Ovary (tissue), 9 donors: ENCODE data around the gene PHC2. TPM values are rescaled to one million over a fixed set of nuclear protein-coding genes. Genes with fewer than 3 reads are reported as not detected.

Experiments used
- DNase-seq, 5 donors: peaks; one replicate each; pipeline ENCODE4 v3.0.0-alpha.2; 2019 to 2020
- H3K27ac ChIP-seq, 2 donors: fragments of 200-600 bp; one replicate each; pipeline versions ENCODE4 v1.5.1 to v1.8.0; 2019 to 2022
- H3K27me3 ChIP-seq: fragments of 200-600 bp; one replicate; pipeline ENCODE4 v1.8.0; 2022
- H3K36me3 ChIP-seq: fragments of 200-600 bp; sonication (generic); one replicate; pipeline ENCODE4 v1.5.1; 2019
- H3K4me1 ChIP-seq: one replicate; pipeline ENCODE4 v1.8.1; 2013; ENCODE audit warnings: mild to moderate bottlenecking, moderate library complexity; ENCODE audit not compliant: insufficient read depth
- H3K4me3 ChIP-seq: fragments of 200-600 bp; sonication (generic); one replicate; pipeline ENCODE4 v1.5.1; 2017
- H3K9me3 ChIP-seq, 2 donors: fragments of 200-600 bp in 1 of 2; sonication (generic) in 1 of 2; one replicate each; pipeline versions ENCODE4 v1.5.1 to v1.8.1; 2013 to 2019; ENCODE audit warnings: mild to moderate bottlenecking in 1 of 2, moderate library complexity in 1 of 2
- EP300 ChIP-seq: sonication (generic); formaldehyde crosslinking; IDR thresholded peaks from one replicate; pipeline ENCODE4 v1.6.1; 2017; ENCODE audit warnings: antibody characterized with exemption
- POLR2A ChIP-seq: fragments of 450-650 bp; IDR thresholded peaks from one replicate; pipeline ENCODE4 v1.6.1; 2017; ENCODE audit warnings: antibody characterized with exemption, mild to moderate bottlenecking, moderate library complexity
- WGBS, 3 donors: extraction: QIAGEN DNeasy Blood & Tissue Kit in 1 of 3; methylation state at CpG; one replicate each; pipeline versions ENCODE4 v1.1.5 to v1.1.7; 2013 to 2017; 5-methylcytosine and 5-hydroxymethylcytosine counted together
- intact Hi-C, 4 donors: fragments of 100-400 bp; cut with DNase I; formaldehyde crosslinking; loops; one replicate each; pipeline versions ENCODE4 v1.11.0 to v1.15.1; 2022 to 2023
- polyA plus RNA-seq, 2 donors: library from polyadenylated mRNA; stranded (reverse); fragments of 200-250 nt in 1 of 2; fragments of 350-450 nt in 1 of 2; fragmentation: Illumina TruSeq in 1 of 2; extraction: RNeasy Lipid Tissue Mini Kit (QIAGEN cat#74804) in 1 of 2; gene quantifications; one replicate each; pipeline ENCODE4 v1.2.3, GENCODE V29; 2013 to 2014
- total RNA-seq, 7 donors: library from RNA; depleted of rRNA in 2 of 7; stranded (reverse); fragments of >200 nt in 2 of 7; fragmentation: NEBNext Ultra II Directional in 3 of 7; extraction: Animal tissue kit (Norgen Biotek cat#: 25700) in 3 of 7; gene quantifications; one replicate each; pipeline versions ENCODE4 v1.1.0 to v1.2.4, GENCODE V29; 2016 to 2023
- TF ChIP-seq, protein P1 (sequence below), 3 donors: fragments of 450-650 bp in 2 of 3; fragments of 200-600 bp in 1 of 3; IDR thresholded peaks; one replicate each; pipeline versions ENCODE4 v1.5.1 to v1.8.0; 2016 to 2022; ENCODE audit warnings: antibody characterized with exemption in 3 of 3, mild to moderate bottlenecking in 1 of 3
- donor health status: DM: no; HTN: no; CAD: no; lungs with moderate emphysema.
- donor health status: DM: no; HTN: no; CAD: no.
- donor health status: Bipolar disorder and iron deficiency.
- donor health status: DM: yes; HTN: yes; CAD: no.
- donor health status: DM: no; HTN: no; CAD: no.
- donor health status: DM: yes; HTN: yes; CAD: no.

The PHC2 gene
- total and polyA plus RNA-seq, 9 donors: 52.3 to 101 (median 85.5) TPM

DNA sequence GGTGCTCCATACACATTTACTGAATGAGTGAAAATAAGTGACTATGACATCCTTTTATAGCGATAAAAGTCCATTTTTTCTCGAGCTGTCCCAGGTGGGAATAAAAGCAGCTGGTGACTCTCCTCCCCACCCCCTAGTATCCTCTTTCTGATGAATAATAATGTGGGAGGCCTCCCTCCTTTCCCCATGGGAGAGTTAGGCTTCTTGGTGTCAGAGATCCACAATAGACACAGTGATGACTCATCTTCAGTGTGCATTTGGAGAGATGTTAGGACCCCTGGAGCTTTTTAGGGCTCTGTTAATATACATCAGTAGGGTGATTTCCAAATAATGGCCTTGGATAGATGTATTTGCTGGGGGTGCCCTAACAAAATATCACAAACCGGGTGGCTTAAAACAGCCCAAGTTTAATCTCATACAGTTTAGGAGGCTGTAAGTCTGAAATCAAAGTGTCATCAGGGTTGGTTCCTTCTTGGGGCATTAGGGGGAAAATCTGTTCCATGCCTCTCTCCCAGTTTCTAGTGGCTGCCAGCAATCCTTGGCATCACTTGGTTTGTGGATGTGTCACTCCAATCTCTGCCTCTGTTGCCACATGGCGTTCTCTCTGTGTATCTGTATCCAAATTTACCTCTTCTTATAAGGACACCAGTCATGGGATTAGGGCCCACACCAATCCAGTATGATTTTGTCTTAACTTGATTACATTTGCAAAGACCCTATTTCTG, 4.4 kb upstream of the PHC2 start:
- Histone ChIP-seq H3K4me1 (peaks cover 8% of the 10 kb centered on the region), H3K4me3 (no peak overlapping the region), H3K9me3 (no peaks in the 10 kb centered on the region), H3K27me3 (no peaks in the 10 kb centered on the region), H3K36me3 (no peaks in the 10 kb centered on the region), H3K27ac (peak overlapping the region in 1 of 2 donors; percentile 60)
- 65 to 68% (median 68%) methylated on average over 4 of the region's 4 CpGs for WGBS, 3 donors
- no peak for DNase-seq
- intact Hi-C loops: no loop called here
- TF ChIP-seq, protein P1, sequence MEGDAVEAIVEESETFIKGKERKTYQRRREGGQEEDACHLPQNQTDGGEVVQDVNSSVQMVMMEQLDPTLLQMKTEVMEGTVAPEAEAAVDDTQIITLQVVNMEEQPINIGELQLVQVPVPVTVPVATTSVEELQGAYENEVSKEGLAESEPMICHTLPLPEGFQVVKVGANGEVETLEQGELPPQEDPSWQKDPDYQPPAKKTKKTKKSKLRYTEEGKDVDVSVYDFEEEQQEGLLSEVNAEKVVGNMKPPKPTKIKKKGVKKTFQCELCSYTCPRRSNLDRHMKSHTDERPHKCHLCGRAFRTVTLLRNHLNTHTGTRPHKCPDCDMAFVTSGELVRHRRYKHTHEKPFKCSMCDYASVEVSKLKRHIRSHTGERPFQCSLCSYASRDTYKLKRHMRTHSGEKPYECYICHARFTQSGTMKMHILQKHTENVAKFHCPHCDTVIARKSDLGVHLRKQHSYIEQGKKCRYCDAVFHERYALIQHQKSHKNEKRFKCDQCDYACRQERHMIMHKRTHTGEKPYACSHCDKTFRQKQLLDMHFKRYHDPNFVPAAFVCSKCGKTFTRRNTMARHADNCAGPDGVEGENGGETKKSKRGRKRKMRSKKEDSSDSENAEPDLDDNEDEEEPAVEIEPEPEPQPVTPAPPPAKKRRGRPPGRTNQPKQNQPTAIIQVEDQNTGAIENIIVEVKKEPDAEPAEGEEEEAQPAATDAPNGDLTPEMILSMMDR (IDR thresholded peaks at IDR 0.05): no peak
- TF ChIP-seq EP300 (no peak), POLR2A (no peak)

GRCh38 chr1:33434363-33434750, 3.5 kb upstream of the PHC2 start:
- H3K27me3 ChIP-seq: no peaks in the 10 kb centered on the region
- TF ChIP-seq EP300 (no peak), POLR2A (no peak)
- TF ChIP-seq, protein P1 (IDR thresholded peaks at IDR 0.05): no peak
- WGBS, 3 donors: 89 to 100% (median 91%) methylated on average over 1 of the region's 1 CpG
- no peaks in the 10 kb centered on the region for H3K9me3 ChIP-seq
- H3K36me3 ChIP-seq: no peaks in the 10 kb centered on the region
- H3K4me3 ChIP-seq: no peak overlapping the region
- intact Hi-C loops: no loop called here
- H3K4me1 ChIP-seq: peaks cover 8% of the 10 kb centered on the region
- peak overlapping the region in 1 of 2 donors; percentile 60 for H3K27ac ChIP-seq
- DNase-seq: no peak

DNA sequence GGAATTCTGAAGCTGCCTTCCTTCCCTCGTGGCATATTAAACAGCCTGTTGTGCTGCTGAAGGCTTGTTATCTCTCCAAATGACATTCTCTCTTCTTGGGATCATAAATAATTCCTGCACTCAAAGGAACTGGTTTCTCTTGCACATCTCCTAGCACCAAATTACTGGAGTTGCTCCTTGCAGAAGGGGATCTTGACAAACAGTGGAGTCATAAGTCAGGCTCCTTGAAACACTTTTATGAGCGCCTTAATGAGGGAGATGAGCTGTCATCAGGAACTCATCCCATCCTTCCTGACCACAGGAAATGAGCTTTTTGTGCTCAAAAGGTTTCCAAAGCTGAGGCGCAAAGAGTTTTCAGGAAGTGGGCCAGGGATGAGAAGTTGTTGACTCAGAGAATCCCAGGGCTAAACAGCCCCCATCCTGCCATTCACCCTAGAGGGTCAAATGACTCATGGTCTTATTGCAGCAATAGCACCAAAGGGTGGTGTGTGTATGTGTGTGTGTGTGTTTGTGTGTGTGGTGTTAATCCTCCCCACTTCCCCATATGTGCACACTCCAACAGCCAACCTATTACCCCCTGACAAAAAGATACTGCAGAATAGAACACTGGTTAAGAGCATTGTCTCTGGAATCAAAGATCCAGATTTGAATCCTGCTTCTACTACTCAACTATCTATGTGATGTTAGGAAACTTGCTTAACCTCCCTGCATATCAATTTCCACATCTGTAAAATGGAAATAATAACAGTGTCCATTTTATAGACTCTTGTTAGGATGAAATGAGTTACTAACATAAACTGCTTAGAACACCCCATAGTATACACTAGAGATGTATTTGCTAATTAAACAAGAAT, 2.8 kb upstream of the PHC2 start:
- Histone ChIP-seq H3K4me3 (no peak overlapping the region), H3K9me3 (no peaks in the 10 kb centered on the region), H3K36me3 (no peaks in the 10 kb centered on the region), H3K4me1 (peaks cover 8% of the 10 kb centered on the region), H3K27ac (peak overlapping the region in 1 of 2 donors; percentile 60), H3K27me3 (no peaks in the 10 kb centered on the region)
- intact Hi-C loops: no loop called here
- TF ChIP-seq EP300 (peak; percentile 9), POLR2A (no peak)
- TF ChIP-seq, protein P1 (IDR thresholded peaks at IDR 0.05): no peak
- WGBS, 3 donors: 7 to 17% (median 10%) methylated on average over 3 of the region's 3 CpGs
- DNase-seq: peak; percentile 56 to 91 (median 72)

- Histone ChIP-seq H3K4me3 (peak overlapping the region; percentile 55), H3K27me3 (no peaks in the 10 kb centered on the region), H3K4me1 (peaks cover 8% of the 10 kb centered on the region), H3K27ac (peak overlapping the region; percentile 54 to 55), H3K36me3 (no peaks in the 10 kb centered on the region), H3K9me3 (no peaks in the 10 kb centered on the region)
- TF ChIP-seq, protein P1 (IDR thresholded peaks at IDR 0.05): no peak
- TF ChIP-seq POLR2A: no peak
- DNase-seq: peak; percentile 48 to 68 (median 67)
- intact Hi-C loops: no loop called here
- WGBS, 3 donors: 6 to 15% (median 10%) methylated on average over 37 to 54 of the region's 54 CpGs
These were observed 821 bp downstream of the PHC2 start for GRCh38 chr1:33429856-33430691.
